Mesenchymal stem cell (in vitro differentiated cells and primary cell): Measurements from ENCODE around the gene RUBCNL.
"Not testable (repeated sequence)": the region's sequence is repeated elsewhere in the genome, so short reads cannot be mapped to it uniquely, and the experiment has no call there.

Source experiments
- DNase-seq: peaks from one replicate; pipeline ENCODE4 v3.0.0-alpha.2; 2013
- H2AFZ ChIP-seq: one replicate; pipeline ENCODE4 v1.6.1; 2013; ENCODE audit warnings: low read depth, mild to moderate bottlenecking, control low read depth, inconsistent platforms, low read length, moderate library complexity
- H2AK5ac ChIP-seq: 2 replicates; pipeline ENCODE4 v1.6.1; 2013; ENCODE audit warnings: low read length, moderate library complexity, mild to moderate bottlenecking, inconsistent platforms; ENCODE audit not compliant: severe bottlenecking
- H2BK120ac ChIP-seq: one replicate; pipeline ENCODE4 v1.6.1; 2013; ENCODE audit warnings: low read depth, mild to moderate bottlenecking, inconsistent platforms, low read length, moderate library complexity
- H2BK12ac ChIP-seq, 2 experiments: one replicate each; pipeline ENCODE4 v1.6.1; 2013; ENCODE audit warnings: inconsistent platforms in 2 of 2, low read length in 2 of 2, mild to moderate bottlenecking in 2 of 2, moderate library complexity in 2 of 2, control low read depth in 1 of 2
- H2BK15ac ChIP-seq: one replicate; pipeline ENCODE4 v1.6.1; 2013; ENCODE audit warnings: mild to moderate bottlenecking, low read depth, inconsistent platforms; ENCODE audit not compliant: poor library complexity, severe bottlenecking
- H2BK5ac ChIP-seq: 2 replicates; pipeline ENCODE4 v1.6.1; 2013; ENCODE audit warnings: low read depth, mild to moderate bottlenecking, low read length, control low read depth, inconsistent platforms; ENCODE audit not compliant: poor library complexity, severe bottlenecking
- H3K14ac ChIP-seq, 2 experiments: one replicate each; pipeline ENCODE4 v1.6.1; 2013; ENCODE audit warnings: inconsistent platforms in 2 of 2, low read length in 2 of 2, control low read depth in 1 of 2, mild to moderate bottlenecking in 1 of 2, moderate library complexity in 1 of 2
- H3K18ac ChIP-seq, 2 experiments: one replicate each; pipeline ENCODE4 v1.6.1; 2013; ENCODE audit warnings: inconsistent platforms in 2 of 2, low read length in 2 of 2, control low read depth in 1 of 2, low read depth in 1 of 2, mild to moderate bottlenecking in 1 of 2
- H3K23ac ChIP-seq, 2 experiments: one replicate each; pipeline ENCODE4 v1.6.1; 2013; ENCODE audit warnings: inconsistent platforms in 2 of 2, low read length in 2 of 2, mild to moderate bottlenecking in 2 of 2, moderate library complexity in 2 of 2, control low read depth in 1 of 2
- H3K27ac ChIP-seq: 2 replicates; pipeline ENCODE4 v1.5.1; 2013; ENCODE audit warnings: mild to moderate bottlenecking, moderate library complexity, low read length, control low read depth, inconsistent platforms; ENCODE audit not compliant: poor library complexity, severe bottlenecking
- H3K27me3 ChIP-seq, 2 experiments: 2 replicates each; pipeline versions ENCODE4 v1.6.1 to v1.7.0; 2013; ENCODE audit warnings: low read length in 2 of 2, mild to moderate bottlenecking in 2 of 2, moderate library complexity in 2 of 2, control low read depth in 1 of 2, inconsistent platforms in 1 of 2; ENCODE audit not compliant: control insufficient read depth in 1 of 2, insufficient read depth in 1 of 2
- H3K36me3 ChIP-seq, 2 experiments: 2 replicates each; pipeline versions ENCODE4 v1.6.1 to v1.7.0; 2013; ENCODE audit warnings: low read length in 2 of 2, control low read depth in 1 of 2, inconsistent platforms in 1 of 2, low read depth in 1 of 2, mild to moderate bottlenecking in 1 of 2; ENCODE audit not compliant: insufficient read depth in 2 of 2, control insufficient read depth in 1 of 2
- H3K4ac ChIP-seq, 2 experiments: one replicate each; pipeline ENCODE4 v1.6.1; 2013; ENCODE audit warnings: inconsistent platforms in 2 of 2, low read length in 2 of 2, mild to moderate bottlenecking in 2 of 2, moderate library complexity in 2 of 2, control low read depth in 1 of 2, low read depth in 1 of 2
- H3K4me1 ChIP-seq: 2 replicates; pipeline ENCODE4 v1.6.1; 2013; ENCODE audit warnings: low read depth, low read length, control low read depth; ENCODE audit not compliant: control insufficient read depth, insufficient read depth
- H3K4me2 ChIP-seq: 2 replicates; pipeline ENCODE4 v1.6.1; 2013; ENCODE audit warnings: low read length, mild to moderate bottlenecking, inconsistent platforms; ENCODE audit not compliant: poor library complexity, severe bottlenecking
- H3K4me3 ChIP-seq, 2 experiments: 2 replicates each; pipeline versions ENCODE4 v1.5.1 to v1.7.0; 2013; ENCODE audit warnings: low read length in 2 of 2, mild to moderate bottlenecking in 2 of 2, control low read depth in 1 of 2, low read depth in 1 of 2; ENCODE audit not compliant: insufficient read depth in 1 of 2
- H3K79me1 ChIP-seq: replicated peaks from 2 replicates; pipeline ENCODE4 v1.6.1; 2013; ENCODE audit warnings: mild to moderate bottlenecking, control low read depth, low read length, inconsistent platforms; ENCODE audit not compliant: poor library complexity, severe bottlenecking
- H3K9ac ChIP-seq: 2 replicates; pipeline ENCODE4 v1.7.0; 2013; ENCODE audit warnings: mild to moderate bottlenecking, low read length, moderate library complexity
- H3K9me3 ChIP-seq: 2 replicates; pipeline ENCODE4 v1.7.0; 2013; ENCODE audit warnings: mild to moderate bottlenecking, low read length; ENCODE audit not compliant: control insufficient read depth
- H4K8ac ChIP-seq: one replicate; pipeline ENCODE4 v1.6.1; 2013; ENCODE audit warnings: inconsistent platforms, mild to moderate bottlenecking, low read length, moderate library complexity
- H4K91ac ChIP-seq: one replicate; pipeline ENCODE4 v1.6.1; 2013; ENCODE audit warnings: mild to moderate bottlenecking, low read length, inconsistent platforms
- WGBS: methylation state at CpG from one replicate; pipeline ENCODE4 v1.1.7; 2013; ENCODE audit warnings: mixed read lengths; 5-methylcytosine and 5-hydroxymethylcytosine counted together

The RUBCNL gene

DNA sequence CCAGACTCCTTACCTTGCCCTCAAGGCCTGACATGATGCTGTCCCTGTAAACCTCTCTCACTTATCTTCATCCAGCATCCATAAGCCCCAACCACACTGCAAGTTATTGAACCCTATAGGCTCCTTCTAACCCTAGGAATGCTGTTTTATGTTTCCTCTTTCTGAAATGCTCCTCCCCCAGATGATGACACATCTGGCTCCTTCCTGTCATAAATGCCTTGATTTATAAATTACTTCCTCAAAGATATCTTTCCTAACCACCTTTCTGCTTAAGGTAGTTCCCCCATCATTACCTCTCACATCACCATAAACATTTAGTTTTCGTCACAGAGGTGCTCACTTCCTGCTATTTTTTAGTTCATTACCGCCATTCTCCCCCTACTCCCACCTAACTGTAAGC lies 12.3 kb downstream of the RUBCNL start:
- WGBS: 85% methylated on average over 2 of the region's 2 CpGs
- H3K9me3 ChIP-seq: no peaks in the 10 kb centered on the region
- H3K23ac ChIP-seq: no peak overlapping the region

GRCh38 chr13:46373623-46374022 lies 13.4 kb downstream of the RUBCNL start:
- Histone ChIP-seq H4K91ac (no peak overlapping the region), H3K23ac (no peak overlapping the region), H3K27me3 (no peaks in the 10 kb centered on the region), H3K27ac (no peak overlapping the region), H2BK15ac (no peak overlapping the region), H3K36me3 (peaks cover 0 to 17% of the 10 kb centered on the region in 2 experiments), H2BK120ac (no peak overlapping the region), H4K8ac (no peak overlapping the region), H3K18ac (no peak overlapping the region), H3K4ac (no peak overlapping the region), H2AFZ (no peak overlapping the region), H3K4me3 (no peak overlapping the region), H2BK5ac (no peak overlapping the region), H3K9ac (no peak overlapping the region), H3K4me2 (no peak overlapping the region), H2AK5ac (no peak overlapping the region), H3K79me1 (no peaks in the 10 kb centered on the region), H2BK12ac (no peak overlapping the region), H3K4me1 (peaks cover 5% of the 10 kb centered on the region), H3K9me3 (no peaks in the 10 kb centered on the region), H3K14ac (no peak overlapping the region)
- 95% methylated on average over 1 of the region's 1 CpG for WGBS
- DNase-seq: no peak

More for the DNA sequence above, 12.3 kb downstream of the RUBCNL start:
- Histone ChIP-seq H3K14ac (no peak overlapping the region), H3K79me1 (no peaks in the 10 kb centered on the region), H4K91ac (no peak overlapping the region), H3K4me2 (no peak overlapping the region), H2BK5ac (no peak overlapping the region), H2BK15ac (no peak overlapping the region), H4K8ac (no peak overlapping the region), H3K27me3 (no peaks in the 10 kb centered on the region), H3K4me3 (no peak overlapping the region), H3K4ac (peak overlapping the region in 1 of 2 experiments; percentile 19), H3K18ac (no peak overlapping the region), H3K27ac (no peak overlapping the region), H3K36me3 (peaks cover 0 to 17% of the 10 kb centered on the region in 2 experiments), H2AK5ac (no peak overlapping the region), H3K9ac (no peak overlapping the region), H3K4me1 (peaks cover 1% of the 10 kb centered on the region), H2BK120ac (no peak overlapping the region), H2BK12ac (no peak overlapping the region), H2AFZ (no peak overlapping the region)
- DNase-seq: no peak

GRCh38 chr13:46372938-46373337 lies 14.1 kb downstream of the RUBCNL start:
- H4K91ac ChIP-seq, H2BK5ac ChIP-seq, H3K4me2 ChIP-seq, H2BK12ac ChIP-seq, H3K14ac ChIP-seq, H3K9me3 ChIP-seq, H3K79me1 ChIP-seq, H3K4me1 ChIP-seq, H4K8ac ChIP-seq, H3K27ac ChIP-seq, H2BK15ac ChIP-seq, H3K27me3 ChIP-seq, H3K4ac ChIP-seq, H3K23ac ChIP-seq, DNase-seq, H3K4me3 ChIP-seq, H2AK5ac ChIP-seq, H2AFZ ChIP-seq, H2BK120ac ChIP-seq, H3K18ac ChIP-seq, H3K9ac ChIP-seq: not testable (repeated sequence)
- 99% methylated on average over 7 of the region's 8 CpGs for WGBS
- peaks cover 0 to 17% of the 10 kb centered on the region in 2 experiments for H3K36me3 ChIP-seq

DNA sequence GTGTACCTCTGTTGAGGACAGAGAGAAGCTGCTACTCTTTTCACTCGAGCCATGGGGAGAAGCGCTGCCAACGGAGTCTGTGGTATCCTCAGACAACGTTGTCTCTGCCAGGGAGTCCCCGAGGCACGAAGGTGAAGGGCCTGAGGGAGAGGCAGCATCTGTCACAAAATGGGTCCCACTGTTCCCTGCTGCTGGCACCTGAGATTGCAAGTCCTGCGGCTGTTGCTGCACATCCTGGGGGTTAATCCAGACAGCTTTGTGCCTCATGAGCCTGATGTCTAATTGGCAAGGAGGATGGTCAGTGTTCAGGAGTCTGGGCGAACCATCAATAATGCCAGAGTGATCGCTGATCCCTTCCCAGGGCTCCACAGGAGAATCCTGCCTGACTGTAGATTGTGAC lies 15.0 kb downstream of the RUBCNL start:
- H3K23ac ChIP-seq: no peak overlapping the region
- H3K4me2 ChIP-seq: no peak overlapping the region
- no peak overlapping the region for H4K8ac ChIP-seq
- H3K79me1 ChIP-seq: no peaks in the 10 kb centered on the region
- no peak overlapping the region for H2AFZ ChIP-seq
- H3K18ac ChIP-seq: peak overlapping the region; percentile 43 to 55
- no peak overlapping the region for H2BK15ac ChIP-seq
- peaks cover 0 to 22% of the 10 kb centered on the region in 2 experiments for H3K36me3 ChIP-seq
- H3K4me3 ChIP-seq: no peak overlapping the region
- H3K9me3 ChIP-seq: no peaks in the 10 kb centered on the region
- no peak overlapping the region for H3K14ac ChIP-seq
- no peak overlapping the region for H2BK120ac ChIP-seq
- no peak overlapping the region for H2BK5ac ChIP-seq
- DNase-seq: no peak
- 93% methylated on average over 9 of the region's 9 CpGs for WGBS
- H2AK5ac ChIP-seq: no peak overlapping the region
- no peaks in the 10 kb centered on the region for H3K27me3 ChIP-seq
- H3K27ac ChIP-seq: no peak overlapping the region
- no peak overlapping the region for H3K9ac ChIP-seq
- peak overlapping the region; percentile 27 for H4K91ac ChIP-seq
- H3K4ac ChIP-seq: peak overlapping the region in 1 of 2 experiments; percentile 35
- H3K4me1 ChIP-seq: peaks cover 5% of the 10 kb centered on the region
- H2BK12ac ChIP-seq: peak overlapping the region in 1 of 2 experiments; percentile 45
